ENCODE measurements around the gene EIF3C.
"Not testable (repeated sequence)": the region's sequence is repeated elsewhere in the genome, so short reads cannot be mapped to it uniquely, and the experiment has no call there.

EIF3C gene

DNA sequence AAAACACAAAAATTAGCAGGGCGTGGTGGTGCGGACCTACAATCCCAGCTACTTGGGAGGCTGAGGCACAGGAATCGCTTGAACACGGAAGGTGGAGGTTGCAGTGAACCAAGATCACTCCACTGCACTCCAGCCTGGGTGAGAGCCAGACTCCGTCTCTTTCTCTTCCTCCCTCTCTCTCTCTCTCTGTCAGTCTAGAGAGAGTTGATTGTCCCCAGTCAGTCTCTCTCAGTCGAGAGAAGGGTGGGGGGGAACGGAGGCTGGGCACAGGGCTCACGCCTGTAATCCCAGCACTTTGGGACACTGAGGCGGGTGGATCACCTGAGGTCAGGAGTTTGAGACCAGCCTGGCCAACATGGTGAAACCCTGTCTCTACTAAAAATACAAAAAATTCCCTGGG is 30.0 kb downstream of the EIF3C start:
- not testable (repeated sequence) for H3K4me3 ChIP-seq (ENCODE audit: low read length); DNase-seq (ENCODE audit: low read depth)

DNA sequence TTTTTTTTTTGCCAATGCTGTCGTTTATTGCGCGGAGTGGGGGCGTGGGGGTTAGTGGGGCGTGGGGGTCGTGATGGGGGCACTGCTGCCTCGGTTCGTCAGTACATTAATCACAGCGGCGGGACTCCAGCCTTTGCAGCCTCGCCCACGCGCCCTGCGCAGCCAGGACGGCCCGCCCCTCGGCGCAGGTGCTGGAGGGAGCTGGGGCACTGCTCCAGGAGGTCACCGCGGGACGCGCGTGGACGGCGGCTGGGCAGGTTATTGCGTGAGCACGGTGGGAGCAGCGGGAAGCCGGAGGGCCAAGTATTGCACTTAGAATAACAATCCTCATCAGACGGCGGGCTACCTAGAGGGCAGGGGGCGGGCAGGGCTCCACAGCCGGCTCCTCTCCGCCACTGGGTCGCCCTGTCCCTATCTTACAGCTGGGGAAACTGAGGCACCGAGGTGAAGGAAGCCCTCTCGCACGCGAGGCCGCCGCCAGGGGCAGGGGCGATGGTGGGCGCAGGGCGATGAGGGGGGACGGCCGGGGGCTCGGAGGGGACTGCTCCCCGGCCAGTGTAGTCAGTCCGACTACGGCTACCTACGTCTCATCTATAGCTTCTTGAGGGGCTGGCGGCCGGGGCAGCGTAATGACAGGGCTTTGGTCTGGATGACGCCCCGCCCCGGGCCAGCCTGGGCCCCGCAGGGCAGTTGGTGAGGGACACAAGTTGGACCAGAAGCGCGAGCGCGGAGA is 35.5 kb downstream of the EIF3C start:
- not testable (repeated sequence) for DNase-seq (ENCODE audit: low read depth); H3K4me3 ChIP-seq (ENCODE audit: low read length)

DNA sequence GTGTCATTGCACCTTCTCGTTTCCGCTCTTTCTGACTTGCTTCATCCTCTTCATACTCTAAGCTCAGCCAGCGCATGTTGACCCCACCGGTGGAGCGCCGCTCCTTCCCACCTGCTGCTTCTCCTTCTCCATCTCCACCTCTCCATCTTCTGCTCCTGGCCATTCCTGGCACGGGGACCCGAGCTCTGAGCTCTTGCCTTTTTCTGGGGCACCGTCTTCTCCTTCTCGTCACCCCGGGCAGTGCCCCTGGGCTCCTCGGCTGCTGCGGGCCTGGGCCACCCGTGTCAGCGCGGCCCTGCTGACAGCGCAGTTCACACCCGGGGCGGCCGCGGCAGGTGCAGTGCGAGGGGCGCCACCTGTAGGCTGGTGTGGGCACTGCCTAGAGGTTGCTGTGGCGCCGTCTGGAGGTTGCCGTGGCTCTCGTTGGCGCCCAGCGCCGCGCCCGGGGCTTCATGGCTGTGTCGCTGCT is 38.8 kb downstream of the EIF3C start:
- H3K4me3 ChIP-seq (ENCODE audit: low read length); DNase-seq (ENCODE audit: low read depth): not testable (repeated sequence)

DNA sequence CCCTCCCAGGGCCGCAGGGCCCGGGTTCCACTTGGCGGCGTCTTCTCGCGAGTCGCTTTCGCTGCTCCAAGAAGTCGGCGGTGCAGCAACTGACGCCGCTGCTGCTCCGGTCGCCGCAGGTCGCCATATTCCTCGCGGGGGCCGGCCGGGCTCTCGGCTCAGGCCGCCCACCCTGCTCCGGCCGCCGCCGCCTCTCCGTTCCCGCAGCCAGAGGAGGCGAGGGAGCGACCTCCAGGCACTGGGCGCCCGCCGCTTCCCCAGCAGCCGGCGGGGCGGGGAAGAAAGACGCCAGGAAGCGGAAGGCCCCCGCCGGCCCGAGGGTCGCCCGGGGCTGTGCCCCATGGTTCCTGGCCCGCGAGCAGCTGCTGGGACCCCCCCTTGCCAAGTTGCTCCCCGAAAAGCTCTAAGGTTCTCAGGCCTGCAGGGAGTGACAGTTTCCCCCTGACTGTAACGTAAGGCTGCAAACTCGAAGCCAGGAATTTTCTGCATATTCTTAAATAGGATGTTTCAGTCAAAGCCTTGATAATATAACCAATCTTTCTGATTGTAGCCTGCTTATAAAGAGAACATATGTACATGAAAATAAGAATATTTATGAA is 39.3 kb downstream of the EIF3C start:
- H3K4me3 ChIP-seq (ENCODE audit: low read length); DNase-seq (ENCODE audit: low read depth): not testable (repeated sequence)

DNA sequence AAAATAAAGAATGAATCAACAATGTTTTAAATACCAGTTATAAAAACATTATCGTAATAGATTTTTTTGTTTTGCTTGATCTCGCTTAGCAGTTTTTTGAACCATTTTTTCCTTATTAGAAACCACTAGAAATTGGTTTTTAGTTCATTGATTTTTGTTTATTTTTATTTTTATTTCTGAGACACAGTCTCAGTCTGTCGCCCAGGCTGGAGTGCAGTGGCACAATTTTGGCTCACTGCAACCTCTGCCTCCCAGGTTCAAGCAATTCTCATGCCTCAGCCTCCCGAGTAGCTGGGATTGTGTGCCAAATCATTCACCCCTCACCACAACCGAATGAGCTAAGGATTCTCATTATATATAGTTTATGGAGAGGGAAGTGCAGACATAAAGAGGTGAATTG is 40.2 kb downstream of the EIF3C start, which contains the start of gene NPIPB9:
Gene NPIPB9 (plus strand): TSS at position 301 of the 400 bp plus-strand sequence.
- DNase-seq (ENCODE audit: low read depth); H3K4me3 ChIP-seq (ENCODE audit: low read length): not testable (repeated sequence)

DNA sequence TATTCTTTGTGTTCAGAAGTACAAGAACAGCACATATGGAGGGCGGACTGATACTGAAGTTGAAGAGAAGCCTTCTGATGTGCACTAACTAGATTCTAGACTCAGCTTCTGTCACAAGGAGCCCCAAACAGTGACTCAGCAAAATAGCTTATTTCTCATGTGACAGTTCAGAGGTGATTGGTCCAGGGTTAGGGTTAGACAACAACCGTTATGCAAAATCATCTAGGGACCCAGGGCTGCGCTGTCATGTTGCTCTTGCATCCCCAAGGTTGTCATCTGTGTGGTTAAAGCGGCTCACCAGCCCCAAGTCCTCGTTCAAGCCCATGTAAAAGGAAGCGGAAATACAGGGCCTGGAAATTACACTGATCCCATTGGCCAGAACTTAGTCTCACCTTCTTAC is 70.4 kb downstream of the EIF3C start:
- DNase-seq (ENCODE audit: low read depth); H3K4me3 ChIP-seq (ENCODE audit: low read length): not testable (repeated sequence)

DNA sequence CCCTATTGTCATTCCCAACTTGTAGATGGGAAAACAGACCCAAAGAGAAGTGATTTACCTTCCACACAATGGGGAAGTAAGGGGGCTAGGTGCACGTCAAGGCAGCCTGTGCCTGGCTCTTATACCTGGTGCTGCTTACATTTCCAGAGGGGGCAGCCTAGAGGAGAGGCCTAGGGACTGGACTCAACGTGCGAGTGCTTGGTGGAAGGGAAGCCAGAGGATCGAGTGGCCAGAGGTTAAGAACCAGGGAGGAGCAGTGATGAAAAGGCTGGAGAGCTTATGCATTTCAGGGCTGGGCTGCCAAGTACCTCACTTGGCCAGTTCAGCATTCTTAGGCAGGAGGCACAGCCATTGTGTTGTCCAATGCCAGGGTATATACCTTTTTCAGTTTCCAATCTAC is 71.1 kb downstream of the EIF3C start:
- not testable (repeated sequence) for H3K4me3 ChIP-seq (ENCODE audit: low read length); DNase-seq (ENCODE audit: low read depth)
